IPS DF 6.9 (cell line): ENCODE data around the gene CDR2.

Experiments
- DNase-seq: peaks from one replicate; pipeline ENCODE4 v3.0.0-alpha.2; 2013; ENCODE audit warnings: low read depth, low spot score
- H3K27ac ChIP-seq: one replicate; pipeline ENCODE4 v1.5.1; 2013; ENCODE audit warnings: low read length, control low read depth
- H3K27me3 ChIP-seq: 2 replicates; pipeline ENCODE4 v1.6.1; 2013; ENCODE audit warnings: mild to moderate bottlenecking, low read length; ENCODE audit not compliant: control insufficient read depth, insufficient read depth
- H3K36me3 ChIP-seq: 2 replicates; pipeline ENCODE4 v1.6.1; 2013; ENCODE audit warnings: low read length; ENCODE audit not compliant: control insufficient read depth, insufficient read depth
- H3K4me1 ChIP-seq: 2 replicates; pipeline ENCODE4 v1.6.1; 2013; ENCODE audit warnings: low read length; ENCODE audit not compliant: control insufficient read depth, insufficient read depth
- H3K4me3 ChIP-seq: 2 replicates; pipeline ENCODE4 v1.5.1; 2013; ENCODE audit warnings: mild to moderate bottlenecking, low read length
- H3K9me3 ChIP-seq: 2 replicates; pipeline ENCODE4 v1.6.1; 2013; ENCODE audit warnings: low read length, inconsistent platforms; ENCODE audit not compliant: control insufficient read depth, insufficient read depth
- WGBS: extraction: QIAGEN DNeasy Blood & Tissue Kit; methylation state at CpG from one replicate; pipeline ENCODE4 v1.1.7; 2013; ENCODE audit warnings: mixed read lengths, missing lambda C conversion rate; ENCODE audit not compliant: insufficient read length, insufficient coverage; 5-methylcytosine and 5-hydroxymethylcytosine counted together

Gene CDR2

GRCh38 chr16:22317001-22317530 lies 57.4 kb downstream of the CDR2 start:
- DNase-seq, result no peak
- no peak overlapping the region for H3K4me3 ChIP-seq
- H3K36me3 ChIP-seq, result peaks cover 32% of the 10 kb centered on the region
- no peaks in the 10 kb centered on the region for H3K9me3 ChIP-seq
- H3K4me1 ChIP-seq, result no peaks in the 10 kb centered on the region
- H3K27me3 ChIP-seq, result no peaks in the 10 kb centered on the region
- no CpG with 5 or more reads among the region's 17 CpGs for WGBS
- no peak overlapping the region for H3K27ac ChIP-seq

- Histone ChIP-seq H3K27me3 (no peaks in the 10 kb centered on the region), H3K4me3 (no peak overlapping the region), H3K4me1 (no peaks in the 10 kb centered on the region), H3K36me3 (peaks cover 31% of the 10 kb centered on the region), H3K27ac (no peak overlapping the region), H3K9me3 (no peaks in the 10 kb centered on the region)
- no CpG with 5 or more reads among the region's 9 CpGs for WGBS
- no peak for DNase-seq
Observed at GRCh38 chr16:22316411-22316811, 58.0 kb downstream of the CDR2 start.

GRCh38 chr16:22315979-22316378 lies 58.4 kb downstream of the CDR2 start:
- Histone ChIP-seq H3K9me3 (no peaks in the 10 kb centered on the region), H3K4me3 (no peak overlapping the region), H3K36me3 (peaks cover 31% of the 10 kb centered on the region), H3K4me1 (no peaks in the 10 kb centered on the region), H3K27ac (no peak overlapping the region), H3K27me3 (no peaks in the 10 kb centered on the region)
- WGBS, result no CpG with 5 or more reads among the region's 1 CpG
- DNase-seq, result no peak

GRCh38 chr16:22314661-22315626 lies 59.5 kb downstream of the CDR2 start:
- Histone ChIP-seq H3K27ac (no peak overlapping the region), H3K4me1 (no peaks in the 10 kb centered on the region), H3K27me3 (no peaks in the 10 kb centered on the region), H3K36me3 (peaks cover 33% of the 10 kb centered on the region), H3K9me3 (no peaks in the 10 kb centered on the region), H3K4me3 (no peak overlapping the region)
- WGBS, result no CpG with 5 or more reads among the region's 37 CpGs
- no peak for DNase-seq

- peaks cover 42% of the 10 kb centered on the region for H3K36me3 ChIP-seq
- no peaks in the 10 kb centered on the region for H3K4me1 ChIP-seq
- H3K27me3 ChIP-seq, result no peaks in the 10 kb centered on the region
- no CpG with 5 or more reads among the region's 10 CpGs for WGBS
- H3K27ac ChIP-seq, result no peak overlapping the region
- no peaks in the 10 kb centered on the region for H3K9me3 ChIP-seq
- no peak overlapping the region for H3K4me3 ChIP-seq
- DNase-seq, result no peak
Observed at GRCh38 chr16:22313876-22314470, 60.4 kb downstream of the CDR2 start.

GRCh38 chr16:22312897-22313781 lies 61.3 kb downstream of the CDR2 start:
- H3K36me3 ChIP-seq, result peaks cover 46% of the 10 kb centered on the region
- DNase-seq, result no peak
- WGBS, result no CpG with 5 or more reads among the region's 23 CpGs
- no peaks in the 10 kb centered on the region for H3K4me1 ChIP-seq
- no peaks in the 10 kb centered on the region for H3K9me3 ChIP-seq
- H3K27ac ChIP-seq, result no peak overlapping the region
- no peaks in the 10 kb centered on the region for H3K27me3 ChIP-seq
- no peak overlapping the region for H3K4me3 ChIP-seq

- WGBS, result no CpG with 5 or more reads among the region's 4 CpGs
- H3K4me3 ChIP-seq, result no peak overlapping the region
- H3K4me1 ChIP-seq, result no peaks in the 10 kb centered on the region
- H3K27me3 ChIP-seq, result no peaks in the 10 kb centered on the region
- H3K9me3 ChIP-seq, result no peaks in the 10 kb centered on the region
- DNase-seq, result no peak
- peaks cover 50% of the 10 kb centered on the region for H3K36me3 ChIP-seq
- no peak overlapping the region for H3K27ac ChIP-seq
Observed at GRCh38 chr16:22311520-22311919, 62.9 kb downstream of the CDR2 start.

- WGBS, result no CpG with 5 or more reads among the region's 24 CpGs
- Histone ChIP-seq H3K36me3 (peaks cover 55% of the 10 kb centered on the region), H3K27me3 (no peaks in the 10 kb centered on the region), H3K4me1 (no peaks in the 10 kb centered on the region), H3K9me3 (no peaks in the 10 kb centered on the region), H3K27ac (no peak overlapping the region), H3K4me3 (no peak overlapping the region)
- no peak for DNase-seq
Observed at GRCh38 chr16:22308824-22309520, 65.4 kb downstream of the CDR2 start.

GRCh38 chr16:22307838-22308237 lies 66.6 kb downstream of the CDR2 start:
- no peak for DNase-seq
- no peaks in the 10 kb centered on the region for H3K27me3 ChIP-seq
- H3K4me1 ChIP-seq, result no peaks in the 10 kb centered on the region
- H3K27ac ChIP-seq, result no peak overlapping the region
- no peak overlapping the region for H3K4me3 ChIP-seq
- H3K36me3 ChIP-seq, result peaks cover 49% of the 10 kb centered on the region
- H3K9me3 ChIP-seq, result no peaks in the 10 kb centered on the region
- no CpG with 5 or more reads among the region's 10 CpGs for WGBS
